Mesendoderm (in vitro differentiated cells): ENCODE measurements around the gene PTPRJ.
A peak's percentile ranks its signal among the peaks of the same experiment; 100 is the strongest.

Source experiments
- DNase-seq: peaks from one replicate; pipeline ENCODE4 v3.0.0; 2013
- H2AK5ac ChIP-seq: 2 replicates; pipeline ENCODE4 v1.6.1; 2013; ENCODE audit warnings: low read length, inconsistent platforms
- H2BK120ac ChIP-seq: 2 replicates; pipeline ENCODE4 v1.6.1; 2013; ENCODE audit warnings: low read depth, mild to moderate bottlenecking, low read length, moderate library complexity, mixed read lengths
- H2BK15ac ChIP-seq: replicated peaks from 2 replicates; pipeline ENCODE4 v1.6.1; 2013; ENCODE audit warnings: low read depth, mild to moderate bottlenecking, moderate library complexity
- H2BK5ac ChIP-seq: 2 replicates; pipeline ENCODE4 v1.6.1; 2013; ENCODE audit warnings: low read length, inconsistent platforms
- H3K18ac ChIP-seq: 2 replicates; pipeline ENCODE4 v1.6.1; 2013; ENCODE audit warnings: mild to moderate bottlenecking, low read length, mixed read lengths
- H3K23ac ChIP-seq: one replicate; pipeline ENCODE4 v1.6.1; 2013; ENCODE audit warnings: low read length
- H3K27ac ChIP-seq: 2 replicates; pipeline ENCODE4 v1.5.1; 2013; ENCODE audit warnings: low read depth, mild to moderate bottlenecking, inconsistent platforms, low read length, moderate library complexity
- H3K27me3 ChIP-seq: 2 replicates; pipeline ENCODE4 v1.6.1; 2013; ENCODE audit warnings: low read length, control low read depth, mild to moderate bottlenecking, inconsistent platforms; ENCODE audit not compliant: insufficient read depth, poor library complexity
- H3K36me3 ChIP-seq: 2 replicates; pipeline ENCODE4 v1.6.1; 2013; ENCODE audit warnings: low read length, inconsistent platforms; ENCODE audit not compliant: control insufficient read depth, insufficient read depth
- H3K4ac ChIP-seq: one replicate; pipeline ENCODE4 v1.6.1; 2013; ENCODE audit warnings: low read depth, mild to moderate bottlenecking, low read length, moderate library complexity
- H3K4me1 ChIP-seq: 2 replicates; pipeline ENCODE4 v1.6.1; 2013; ENCODE audit warnings: low read depth, low read length, inconsistent platforms; ENCODE audit not compliant: control insufficient read depth
- H3K4me2 ChIP-seq: 2 replicates; pipeline ENCODE4 v1.6.1; 2013; ENCODE audit warnings: low read length
- H3K4me3 ChIP-seq: 2 replicates; pipeline ENCODE4 v1.5.1; 2013; ENCODE audit warnings: mild to moderate bottlenecking, low read length
- H3K56ac ChIP-seq: one replicate; pipeline ENCODE4 v1.6.1; 2013; ENCODE audit warnings: low read length
- H3K79me1 ChIP-seq: 2 replicates; pipeline ENCODE4 v1.6.1; 2013; ENCODE audit warnings: low read length, inconsistent platforms
- H3K79me2 ChIP-seq: 2 replicates; pipeline ENCODE4 v1.6.1; 2013; ENCODE audit warnings: mild to moderate bottlenecking, low read length; ENCODE audit not compliant: control insufficient read depth, insufficient read depth
- H3K9ac ChIP-seq: 2 replicates; pipeline ENCODE4 v1.6.1; 2013; ENCODE audit warnings: low read length, inconsistent platforms
- H4K5ac ChIP-seq: one replicate; pipeline ENCODE4 v1.6.1; 2013; ENCODE audit warnings: low read length
- H4K8ac ChIP-seq: one replicate; pipeline ENCODE4 v1.6.1; 2013; ENCODE audit warnings: low read depth, mild to moderate bottlenecking, control low read depth, low read length, moderate library complexity
- WGBS: extraction: QIAGEN DNeasy Blood & Tissue Kit; methylation state at CpG from one replicate; pipeline ENCODE4 v1.1.7; 2013; ENCODE audit warnings: low lambda C conversion rate, missing lambda C conversion rate; ENCODE audit not compliant: insufficient coverage; ENCODE audit errors: extremely low coverage; 5-methylcytosine and 5-hydroxymethylcytosine counted together

PTPRJ gene

GRCh38 chr11:47981667-47982404 lies 1.5 kb downstream of the PTPRJ start:
- DNase-seq = no peak
- peak overlapping the region; percentile 72 for H3K4ac ChIP-seq
- H3K4me2 ChIP-seq = peak overlapping the region; percentile 13
- peak overlapping the region; percentile 86 for H3K56ac ChIP-seq
- H2BK5ac ChIP-seq = no peak overlapping the region
- no peak overlapping the region for H3K27ac ChIP-seq
- no peak overlapping the region for H3K4me3 ChIP-seq
- H4K8ac ChIP-seq = no peak overlapping the region
- H3K23ac ChIP-seq = no peak overlapping the region
- H2BK15ac ChIP-seq = no peak overlapping the region
- no peaks in the 10 kb centered on the region for H3K36me3 ChIP-seq
- H3K27me3 ChIP-seq = no peaks in the 10 kb centered on the region
- H3K18ac ChIP-seq = peak overlapping the region; percentile 91
- H3K4me1 ChIP-seq = peaks cover 5% of the 10 kb centered on the region
- no peak overlapping the region for H4K5ac ChIP-seq
- peaks cover 7% of the 10 kb centered on the region for H3K79me1 ChIP-seq
- no CpG with 5 or more reads among the region's 17 CpGs for WGBS
- H3K79me2 ChIP-seq = peaks cover 15% of the 10 kb centered on the region
- peak overlapping the region; percentile 20 for H3K9ac ChIP-seq
- H2AK5ac ChIP-seq = no peak overlapping the region
- no peak overlapping the region for H2BK120ac ChIP-seq

GRCh38 chr11:47982616-47983015 lies 2.3 kb downstream of the PTPRJ start:
- Histone ChIP-seq H2BK5ac (no peak overlapping the region), H3K27ac (no peak overlapping the region), H3K4me2 (no peak overlapping the region), H3K27me3 (no peaks in the 10 kb centered on the region), H3K4me1 (peaks cover 7% of the 10 kb centered on the region), H3K18ac (no peak overlapping the region), H3K4me3 (no peak overlapping the region), H2AK5ac (no peak overlapping the region), H3K56ac (no peak overlapping the region), H3K23ac (no peak overlapping the region), H3K79me2 (peaks cover 15% of the 10 kb centered on the region), H3K4ac (no peak overlapping the region), H3K36me3 (no peaks in the 10 kb centered on the region), H4K5ac (no peak overlapping the region), H2BK15ac (no peak overlapping the region), H2BK120ac (no peak overlapping the region), H3K79me1 (peaks cover 7% of the 10 kb centered on the region), H3K9ac (no peak overlapping the region), H4K8ac (no peak overlapping the region)
- no peak for DNase-seq

- no peak for DNase-seq
- H3K79me1 ChIP-seq = peaks cover 7% of the 10 kb centered on the region
- H3K4me3 ChIP-seq = no peak overlapping the region
- no CpG with 5 or more reads among the region's 10 CpGs for WGBS
- H2BK15ac ChIP-seq = no peak overlapping the region
- no peak overlapping the region for H3K4ac ChIP-seq
- no peak overlapping the region for H2AK5ac ChIP-seq
- H3K23ac ChIP-seq = peak overlapping the region; percentile 69
- H3K9ac ChIP-seq = peak overlapping the region; percentile 28
- H3K79me2 ChIP-seq = peaks cover 21% of the 10 kb centered on the region
- H3K27me3 ChIP-seq = no peaks in the 10 kb centered on the region
- H3K27ac ChIP-seq = no peak overlapping the region
- peak overlapping the region; percentile 40 for H3K56ac ChIP-seq
- no peak overlapping the region for H2BK120ac ChIP-seq
- peaks cover 8% of the 10 kb centered on the region for H3K4me1 ChIP-seq
- H2BK5ac ChIP-seq = no peak overlapping the region
- H3K4me2 ChIP-seq = no peak overlapping the region
- H4K5ac ChIP-seq = no peak overlapping the region
- no peaks in the 10 kb centered on the region for H3K36me3 ChIP-seq
- no peak overlapping the region for H4K8ac ChIP-seq
- no peak overlapping the region for H3K18ac ChIP-seq
These were observed 3.4 kb downstream of the PTPRJ start for GRCh38 chr11:47983464-47984397.

- H3K18ac ChIP-seq = peak overlapping the region; percentile 60
- no peak overlapping the region for H4K5ac ChIP-seq
- H3K79me1 ChIP-seq = peaks cover 7% of the 10 kb centered on the region
- no peak overlapping the region for H3K4ac ChIP-seq
- no peak overlapping the region for H3K9ac ChIP-seq
- peak; percentile 74 for DNase-seq
- peak overlapping the region; percentile 16 for H3K27ac ChIP-seq
- H4K8ac ChIP-seq = no peak overlapping the region
- no peak overlapping the region for H2AK5ac ChIP-seq
- H3K27me3 ChIP-seq = no peaks in the 10 kb centered on the region
- H3K4me3 ChIP-seq = no peak overlapping the region
- H3K56ac ChIP-seq = no peak overlapping the region
- H2BK120ac ChIP-seq = no peak overlapping the region
- no peaks in the 10 kb centered on the region for H3K36me3 ChIP-seq
- no peak overlapping the region for H2BK5ac ChIP-seq
- H3K4me1 ChIP-seq = peaks cover 11% of the 10 kb centered on the region
- peaks cover 21% of the 10 kb centered on the region for H3K79me2 ChIP-seq
- H2BK15ac ChIP-seq = no peak overlapping the region
- no CpG with 5 or more reads among the region's 5 CpGs for WGBS
- no peak overlapping the region for H3K4me2 ChIP-seq
- no peak overlapping the region for H3K23ac ChIP-seq
These were observed 5.9 kb downstream of the PTPRJ start for GRCh38 chr11:47986219-47986618.

GRCh38 chr11:47986742-47987141 lies 6.4 kb downstream of the PTPRJ start:
- H3K79me1 ChIP-seq = peaks cover 6% of the 10 kb centered on the region
- H2BK120ac ChIP-seq = no peak overlapping the region
- no peak overlapping the region for H3K27ac ChIP-seq
- H4K5ac ChIP-seq = no peak overlapping the region
- no peaks in the 10 kb centered on the region for H3K36me3 ChIP-seq
- no peak overlapping the region for H3K56ac ChIP-seq
- no peaks in the 10 kb centered on the region for H3K27me3 ChIP-seq
- H4K8ac ChIP-seq = no peak overlapping the region
- no peak overlapping the region for H2AK5ac ChIP-seq
- WGBS = no CpG with 5 or more reads among the region's 1 CpG
- H3K4me1 ChIP-seq = peaks cover 14% of the 10 kb centered on the region
- no peak overlapping the region for H3K23ac ChIP-seq
- DNase-seq = no peak
- H3K18ac ChIP-seq = no peak overlapping the region
- no peak overlapping the region for H3K4me2 ChIP-seq
- no peak overlapping the region for H3K9ac ChIP-seq
- H3K4ac ChIP-seq = no peak overlapping the region
- no peak overlapping the region for H2BK5ac ChIP-seq
- no peak overlapping the region for H3K4me3 ChIP-seq
- no peak overlapping the region for H2BK15ac ChIP-seq
- H3K79me2 ChIP-seq = peaks cover 22% of the 10 kb centered on the region
